GM23338 (cell line): Measurements from ENCODE around the gene GNG10.

Experiments
- CTCF ChIP-seq, 2 experiments: fragments of 200-600 bp in 1 of 2; sonication (generic) in 1 of 2; conservative IDR thresholded peaks; 2 replicates each; pipeline versions ENCODE4 v1.5.1 to v1.6.1; 2016 to 2017; ENCODE audit warnings: antibody characterized with exemption in 2 of 2, low read depth in 2 of 2, mild to moderate bottlenecking in 2 of 2, moderate library complexity in 1 of 2
- ETS1 ChIP-seq: IDR thresholded peaks from 2 replicates; pipeline ENCODE4 v1.6.1; 2016; ENCODE audit warnings: antibody characterized with exemption
- EZH2 ChIP-seq: fragments of 200-600 bp; sonication (generic); IDR thresholded peaks from one replicate; pipeline ENCODE4 v1.8.0; 2017; ENCODE audit warnings: antibody characterized with exemption, mild to moderate bottlenecking, low read depth; ENCODE audit not compliant: unreplicated experiment
- JUNB ChIP-seq: IDR thresholded peaks from one replicate; pipeline ENCODE4 v1.6.1; 2016; ENCODE audit warnings: antibody characterized with exemption; ENCODE audit not compliant: unreplicated experiment
- POLR2AphosphoS5 ChIP-seq: IDR thresholded peaks from 2 replicates; pipeline ENCODE4 v1.6.1; 2016; ENCODE audit warnings: antibody characterized with exemption, low read depth

DNA sequence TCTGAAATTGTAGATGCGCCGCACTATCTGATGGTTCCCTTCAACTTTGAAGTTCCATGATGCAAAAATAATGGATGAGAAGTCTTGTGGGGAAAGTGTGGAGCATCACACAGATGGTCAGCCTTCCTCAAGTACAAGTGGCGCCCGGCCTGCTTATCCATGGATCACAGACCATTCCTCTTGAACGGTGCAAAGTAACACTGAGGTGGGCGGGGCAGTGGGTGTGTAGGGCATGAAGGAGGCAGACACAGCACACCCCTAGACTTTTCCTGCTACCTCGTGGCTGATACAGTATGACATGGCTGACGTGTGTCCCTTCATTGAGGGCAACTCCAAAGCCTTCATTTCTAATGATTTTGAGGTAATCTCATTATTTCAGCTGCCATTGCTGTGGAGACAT lies 2.5 kb upstream of the GNG10 start:
- TF ChIP-seq POLR2AphosphoS5 (no peak), CTCF (conservative IDR thresholded peaks at IDR 0.05; ENCODE audit: low read depth in 2 of 2) (no peak), JUNB (no peak), EZH2 (no peak), ETS1 (no peak)
